Endothelial cell of umbilical vein (primary cell): ENCODE measurements around the gene C2CD3. TPM values are rescaled to one million over a fixed set of nuclear protein-coding genes. Genes with fewer than 3 reads are reported as not detected.

Experiments used
- BruUV-seq: library from RNA; stranded (reverse); fragments of 400-500 nt; replicated peaks from 2 replicates; lab custom pipeline; 2021; lab: Mats Ljungman, UMichigan
- CTCF ChIA-PET: fragments of 300-600, 350-600 bp; sonication (Branson Sonifier 250); formaldehyde crosslinking; loops from one replicate; lab custom pipeline; 2021; ENCODE audit warnings: antibody characterized with exemption, inconsistent platforms; lab: Charles Lee
- POLR2A ChIA-PET: fragments of 300-600, 350-600 bp; sonication (Branson Sonifier 250); formaldehyde crosslinking; loops from one replicate; lab custom pipeline; 2021; ENCODE audit warnings: antibody characterized with exemption, inconsistent platforms; lab: Charles Lee
- DNase-seq: peaks from one replicate; pipeline ENCODE4 v3.0.0-alpha.2; 2011; ENCODE audit warnings: low read depth, low spot score
- FAIRE-seq: peaks from 2 replicates; lab custom pipeline; 2011; peaks lifted over from hg19 to GRCh38; lab: Jason Lieb, UNC
- H2AFZ ChIP-seq: 2 replicates; pipeline ENCODE4 v1.6.0; 2012; ENCODE audit warnings: low read depth, low read length, control low read depth, inconsistent platforms
- H3K27ac ChIP-seq: 2 replicates; pipeline ENCODE4 v1.5.1; 2011; ENCODE audit warnings: low read depth, mild to moderate bottlenecking, control low read depth, low read length, moderate library complexity; ENCODE audit not compliant: insufficient read depth
- H3K27me3 ChIP-seq, 2 experiments: 2 replicates each; pipeline versions ENCODE4 v1.6.0 to v1.6.1; 2011; ENCODE audit warnings: low read length in 2 of 2, mixed read lengths in 1 of 2; ENCODE audit not compliant: control insufficient read depth in 2 of 2, insufficient read depth in 2 of 2
- H3K36me3 ChIP-seq, 2 experiments: 2 replicates in 1 of 2; 3 replicates in 1 of 2; pipeline ENCODE4 v1.5.1; 2011; ENCODE audit warnings: low read length in 2 of 2, mild to moderate bottlenecking in 1 of 2, moderate library complexity in 1 of 2; ENCODE audit not compliant: control insufficient read depth in 2 of 2, insufficient read depth in 2 of 2; ENCODE audit errors: extremely low read depth in 1 of 2
- H3K4me1 ChIP-seq: 3 replicates; pipeline ENCODE4 v1.5.1; 2011; ENCODE audit warnings: mild to moderate bottlenecking, low read length; ENCODE audit not compliant: control insufficient read depth, insufficient read depth; ENCODE audit errors: extremely low read depth
- H3K4me2 ChIP-seq: 2 replicates; pipeline ENCODE4 v1.6.1; 2011; ENCODE audit warnings: low read length, control low read depth, mixed read lengths; ENCODE audit not compliant: insufficient read depth
- H3K4me3 ChIP-seq, 3 experiments: fragments of 200-600 bp in 1 of 3; sonication (generic), shearing (Covaris generic) in 1 of 3; replicated peaks in 1 of 3; 2 replicates each; pipeline ENCODE4 v1.5.1; 2011 to 2016; ENCODE audit warnings: control low read depth in 3 of 3, low read length in 3 of 3, mild to moderate bottlenecking in 2 of 3, inconsistent platforms in 1 of 3, low read depth in 1 of 3, moderate library complexity in 1 of 3; ENCODE audit not compliant: insufficient read depth in 1 of 3
- H3K79me2 ChIP-seq: 2 replicates; pipeline ENCODE4 v1.6.0; 2012; ENCODE audit warnings: low read length, inconsistent platforms; ENCODE audit not compliant: control insufficient read depth, insufficient read depth
- H3K9ac ChIP-seq: replicated peaks from 2 replicates; pipeline ENCODE3; 2011; ENCODE audit warnings: low read length, control low read depth; ENCODE audit not compliant: insufficient read depth; ENCODE audit errors: extremely low read depth
- H3K9me1 ChIP-seq: replicated peaks from 3 replicates; pipeline ENCODE4 v1.6.0; 2011; ENCODE audit warnings: mild to moderate bottlenecking, low read length; ENCODE audit not compliant: control insufficient read depth, insufficient read depth; ENCODE audit errors: extremely low read depth
- H3K9me3 ChIP-seq: replicated peaks from 2 replicates; pipeline ENCODE4 v1.5.1; 2012; ENCODE audit warnings: low read length, inconsistent platforms; ENCODE audit not compliant: control insufficient read depth, insufficient read depth
- H4K20me1 ChIP-seq: replicated peaks from 2 replicates; pipeline ENCODE3; 2011; ENCODE audit warnings: mild to moderate bottlenecking, low read length; ENCODE audit not compliant: control insufficient read depth, insufficient read depth; ENCODE audit errors: extremely low read depth
- EZH2 ChIP-seq: IDR thresholded peaks from 2 replicates; pipeline ENCODE4 v1.6.1; 2012; ENCODE audit warnings: borderline replicate concordance, low read depth, mild to moderate bottlenecking, moderate library complexity, low read length, inconsistent platforms; ENCODE audit not compliant: severe bottlenecking
- FOS ChIP-seq: IDR thresholded peaks from 2 replicates; pipeline ENCODE4 v1.6.1; 2011; ENCODE audit warnings: mild to moderate bottlenecking, low read length, moderate library complexity, borderline replicate concordance; ENCODE audit not compliant: insufficient read depth
- GATA2 ChIP-seq: IDR thresholded peaks from 2 replicates; pipeline ENCODE4 v1.7.0; 2011; ENCODE audit warnings: low read depth, mild to moderate bottlenecking, moderate library complexity, mixed read lengths, low read length; ENCODE audit not compliant: insufficient read length, insufficient read depth
- JUN ChIP-seq: IDR thresholded peaks from 2 replicates; pipeline ENCODE4 v1.6.1; 2011; ENCODE audit warnings: borderline replicate concordance, low read depth; ENCODE audit not compliant: insufficient read length, insufficient read depth
- MYC ChIP-seq: IDR thresholded peaks from one replicate; pipeline ENCODE4 v1.6.1; 2011; ENCODE audit warnings: mild to moderate bottlenecking, low read depth, low read length
- POLR2A ChIP-seq: IDR thresholded peaks from 2 replicates; pipeline ENCODE4 v1.6.1; 2012; ENCODE audit warnings: low read depth, mild to moderate bottlenecking, control low read depth, low read length
- POLR2AphosphoS5 ChIP-seq: IDR thresholded peaks from 2 replicates; pipeline ENCODE4 v1.6.1; 2012; ENCODE audit warnings: low read depth, mild to moderate bottlenecking, control low read depth, low read length, moderate library complexity; ENCODE audit not compliant: insufficient read depth
- dilution Hi-C: fragments of 300-500 bp; cut with MboI; formaldehyde crosslinking; loops from one replicate; pipeline ENCODE4 v1.15.0; 2019; ENCODE audit warnings: low sequenced_read_pairs; ENCODE audit not compliant: extremely low pct_ligation_motif_present
- intact Hi-C: fragments of 100-400 bp; cut with micrococcal nuclease; formaldehyde crosslinking; loops from one replicate; pipeline ENCODE4 v1.10.0; 2022
- polyA plus RNA-seq, 4 experiments: library from polyadenylated mRNA; depleted of rRNA in 3 of 4; stranded (reverse) in 3 of 4; unstranded in 1 of 4; fragments of >200 nt; gene quantifications; 2 replicates each; pipeline versions ENCODE4 v1.2.1 to v1.2.3, GENCODE V29; 2011 to 2012; ENCODE audit warnings: missing spikeins in 1 of 4
- total RNA-seq: library from RNA; stranded (reverse); gene quantifications from 2 replicates; pipeline ENCODE4 v1.2.3, GENCODE V29; 2021
- TF ChIP-seq, protein P1 (sequence below): IDR thresholded peaks from 2 replicates; pipeline ENCODE4 v1.6.1; 2011; ENCODE audit not compliant: insufficient read depth, insufficient read length
- TF ChIP-seq, protein P2 (sequence below), 2 donors: IDR thresholded peaks; 1 replicate in 1 of 2; 2 replicates in 1 of 2; pipeline ENCODE4 v1.5.1; 2011; ENCODE audit warnings: low read length in 2 of 2, mild to moderate bottlenecking in 2 of 2, moderate library complexity in 2 of 2, control low read depth in 1 of 2, inconsistent platforms in 1 of 2, low read depth in 1 of 2; ENCODE audit not compliant: insufficient read depth in 1 of 2; ENCODE audit errors: extremely low read depth in 1 of 2

C2CD3 gene
- total and polyA plus RNA-seq, 2 donors (not counting 3 experiments of a cell fraction or from before 2014, with no cell fraction given) = 12.9 to 36.6 TPM

DNA sequence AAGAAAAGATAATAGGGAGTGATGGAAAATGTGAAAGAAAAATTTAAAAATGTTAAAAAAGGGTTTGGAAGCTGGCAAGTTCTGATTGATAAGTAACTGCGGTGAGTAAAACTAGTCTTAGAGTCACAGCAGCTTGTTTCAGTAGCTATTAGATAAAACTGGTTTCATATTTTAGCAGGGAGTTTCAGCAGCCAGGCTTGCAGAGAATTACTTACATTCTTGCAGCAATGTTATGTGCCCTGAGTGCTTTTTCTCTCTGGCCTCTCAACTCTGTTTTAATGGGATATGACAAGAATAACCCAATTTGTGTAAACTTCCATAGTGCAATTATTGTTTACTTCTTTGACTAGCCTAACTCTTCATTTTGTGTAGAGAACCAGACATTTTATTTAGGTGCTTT, 33.9 kb upstream of the C2CD3 start:
- POLR2A ChIA-PET = no interaction called here
- no peaks in the 10 kb centered on the region for H3K4me1 ChIP-seq
- H3K4me3 ChIP-seq = no peak overlapping the region
- no peak overlapping the region for H3K4me2 ChIP-seq
- no peaks in the 10 kb centered on the region for H4K20me1 ChIP-seq
- H3K9me1 ChIP-seq = no peaks in the 10 kb centered on the region
- BruUV-seq = no TSS peak
- H2AFZ ChIP-seq = no peak overlapping the region
- dilution Hi-C loops = no loop called here
- no peaks in the 10 kb centered on the region for H3K9me3 ChIP-seq
- no peak overlapping the region for H3K27ac ChIP-seq
- TF ChIP-seq, protein P1, sequence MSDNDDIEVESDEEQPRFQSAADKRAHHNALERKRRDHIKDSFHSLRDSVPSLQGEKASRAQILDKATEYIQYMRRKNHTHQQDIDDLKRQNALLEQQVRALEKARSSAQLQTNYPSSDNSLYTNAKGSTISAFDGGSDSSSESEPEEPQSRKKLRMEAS = no peak
- TF ChIP-seq MYC (no peak), GATA2 (no peak)
- no peak overlapping the region for H3K9ac ChIP-seq
- no peaks in the 10 kb centered on the region for H3K36me3 ChIP-seq
- no peaks in the 10 kb centered on the region for H3K79me2 ChIP-seq
- intact Hi-C loops = no loop called here
- DNase-seq (no peak), FAIRE-seq (no peak)
- CTCF ChIA-PET = no interaction called here
- H3K27me3 ChIP-seq = no peaks in the 10 kb centered on the region

DNA sequence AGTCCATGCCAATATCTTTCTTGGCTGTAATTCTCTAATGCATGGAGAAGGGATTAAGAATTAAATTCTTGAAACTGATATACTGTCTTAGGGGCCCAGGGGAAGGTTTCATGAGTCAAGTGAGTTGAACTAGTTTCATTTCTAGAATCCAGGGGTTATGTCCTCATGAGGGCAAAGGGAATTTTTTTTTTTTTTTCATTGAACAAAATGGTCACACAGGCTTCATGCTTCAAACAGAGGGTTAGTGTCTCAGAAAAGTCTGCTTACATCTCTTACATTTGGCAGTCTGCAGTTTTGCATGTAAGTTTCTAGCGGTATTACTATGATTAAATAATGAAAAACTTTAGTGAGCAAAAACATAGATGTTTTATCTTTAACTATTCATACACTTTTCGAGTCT, 33.2 kb upstream of the C2CD3 start:
- POLR2A ChIA-PET = no interaction called here
- Histone ChIP-seq H2AFZ (no peak overlapping the region), H4K20me1 (no peaks in the 10 kb centered on the region), H3K36me3 (no peaks in the 10 kb centered on the region), H3K27ac (no peak overlapping the region), H3K27me3 (no peaks in the 10 kb centered on the region), H3K4me3 (no peak overlapping the region), H3K9me3 (no peaks in the 10 kb centered on the region), H3K79me2 (no peaks in the 10 kb centered on the region), H3K4me1 (no peaks in the 10 kb centered on the region), H3K4me2 (no peak overlapping the region), H3K9me1 (no peaks in the 10 kb centered on the region), H3K9ac (no peak overlapping the region)
- FAIRE-seq (no peak), DNase-seq (no peak)
- CTCF ChIA-PET = no interaction called here
- no TSS peak for BruUV-seq
- dilution Hi-C loops (no loop called here), intact Hi-C loops (no loop called here)
- TF ChIP-seq FOS (no peak), MYC (no peak), GATA2 (no peak), JUN (no peak), POLR2AphosphoS5 (no peak), EZH2 (no peak), POLR2A (no peak)
- TF ChIP-seq, protein P1 = no peak
- TF ChIP-seq, protein P2, sequence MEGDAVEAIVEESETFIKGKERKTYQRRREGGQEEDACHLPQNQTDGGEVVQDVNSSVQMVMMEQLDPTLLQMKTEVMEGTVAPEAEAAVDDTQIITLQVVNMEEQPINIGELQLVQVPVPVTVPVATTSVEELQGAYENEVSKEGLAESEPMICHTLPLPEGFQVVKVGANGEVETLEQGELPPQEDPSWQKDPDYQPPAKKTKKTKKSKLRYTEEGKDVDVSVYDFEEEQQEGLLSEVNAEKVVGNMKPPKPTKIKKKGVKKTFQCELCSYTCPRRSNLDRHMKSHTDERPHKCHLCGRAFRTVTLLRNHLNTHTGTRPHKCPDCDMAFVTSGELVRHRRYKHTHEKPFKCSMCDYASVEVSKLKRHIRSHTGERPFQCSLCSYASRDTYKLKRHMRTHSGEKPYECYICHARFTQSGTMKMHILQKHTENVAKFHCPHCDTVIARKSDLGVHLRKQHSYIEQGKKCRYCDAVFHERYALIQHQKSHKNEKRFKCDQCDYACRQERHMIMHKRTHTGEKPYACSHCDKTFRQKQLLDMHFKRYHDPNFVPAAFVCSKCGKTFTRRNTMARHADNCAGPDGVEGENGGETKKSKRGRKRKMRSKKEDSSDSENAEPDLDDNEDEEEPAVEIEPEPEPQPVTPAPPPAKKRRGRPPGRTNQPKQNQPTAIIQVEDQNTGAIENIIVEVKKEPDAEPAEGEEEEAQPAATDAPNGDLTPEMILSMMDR (IDR thresholded peaks at IDR 0.05; ENCODE audit: extremely low read depth in 1 of 2, insufficient read depth in 1 of 2, low read depth in 1 of 2, low read length in 2 of 2) = no peak
